KOPT-K1 (cell line): ENCODE results near the gene ADCY4.

ENCODE experiments used
- H3K27ac ChIP-seq: fragments of 200-600 bp; sonication (generic); 2 replicates; pipeline ENCODE4 v1.5.1; 2016; ENCODE audit warnings: antibody characterized with exemption, mild to moderate bottlenecking, low read depth, low read length; ENCODE audit not compliant: poor library complexity, severe bottlenecking
- H3K36me3 ChIP-seq: fragments of 200-600 bp; sonication (generic); 2 replicates; pipeline ENCODE4 v1.5.1; 2017; ENCODE audit warnings: antibody characterized with exemption, mild to moderate bottlenecking, low read length, moderate library complexity; ENCODE audit not compliant: insufficient read depth
- H3K9me3 ChIP-seq: fragments of 200-600 bp; sonication (generic); 2 replicates; pipeline ENCODE4 v1.5.1; 2017; ENCODE audit warnings: antibody characterized with exemption, low read length, mild to moderate bottlenecking; ENCODE audit not compliant: insufficient read depth, poor library complexity, severe bottlenecking

The ADCY4 gene

DNA sequence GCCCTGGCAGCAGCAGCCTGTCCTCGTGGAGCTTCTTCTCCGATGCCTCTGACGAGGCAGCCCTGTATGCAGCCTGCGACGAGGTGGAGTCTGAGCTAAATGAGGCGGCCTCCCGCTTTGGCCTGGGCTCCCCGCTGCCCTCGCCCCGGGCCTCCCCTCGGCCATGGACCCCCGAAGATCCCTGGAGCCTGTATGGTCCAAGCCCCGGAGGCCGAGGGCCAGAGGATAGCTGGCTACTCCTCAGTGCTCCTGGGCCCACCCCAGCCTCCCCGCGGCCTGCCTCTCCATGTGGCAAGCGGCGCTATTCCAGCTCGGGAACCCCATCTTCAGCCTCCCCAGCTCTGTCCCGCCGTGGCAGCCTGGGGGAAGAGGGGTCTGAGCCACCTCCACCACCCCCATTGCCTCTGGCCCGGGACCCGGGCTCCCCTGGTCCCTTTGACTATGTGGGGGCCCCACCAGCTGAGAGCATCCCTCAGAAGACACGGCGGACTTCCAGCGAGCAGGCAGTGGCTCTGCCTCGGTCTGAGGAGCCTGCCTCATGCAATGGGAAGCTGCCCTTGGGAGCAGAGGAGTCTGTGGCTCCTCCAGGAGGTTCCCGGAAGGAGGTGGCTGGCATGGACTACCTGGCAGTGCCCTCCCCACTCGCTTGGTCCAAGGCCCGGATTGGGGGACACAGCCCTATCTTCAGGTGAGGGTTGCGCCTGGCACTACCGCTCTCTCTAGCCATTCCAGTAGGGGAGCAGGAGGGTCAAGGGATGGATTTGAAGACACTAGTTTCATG lies 35.2 kb upstream of the ADCY4 start:
- Histone ChIP-seq H3K9me3 (no peaks in the 10 kb centered on the region), H3K27ac (no peak overlapping the region), H3K36me3 (no peaks in the 10 kb centered on the region)

GRCh38 chr14:24369463-24369862 lies 34.6 kb upstream of the ADCY4 start:
- no peaks in the 10 kb centered on the region for H3K9me3 ChIP-seq
- no peak overlapping the region for H3K27ac ChIP-seq
- H3K36me3 ChIP-seq = no peaks in the 10 kb centered on the region

DNA sequence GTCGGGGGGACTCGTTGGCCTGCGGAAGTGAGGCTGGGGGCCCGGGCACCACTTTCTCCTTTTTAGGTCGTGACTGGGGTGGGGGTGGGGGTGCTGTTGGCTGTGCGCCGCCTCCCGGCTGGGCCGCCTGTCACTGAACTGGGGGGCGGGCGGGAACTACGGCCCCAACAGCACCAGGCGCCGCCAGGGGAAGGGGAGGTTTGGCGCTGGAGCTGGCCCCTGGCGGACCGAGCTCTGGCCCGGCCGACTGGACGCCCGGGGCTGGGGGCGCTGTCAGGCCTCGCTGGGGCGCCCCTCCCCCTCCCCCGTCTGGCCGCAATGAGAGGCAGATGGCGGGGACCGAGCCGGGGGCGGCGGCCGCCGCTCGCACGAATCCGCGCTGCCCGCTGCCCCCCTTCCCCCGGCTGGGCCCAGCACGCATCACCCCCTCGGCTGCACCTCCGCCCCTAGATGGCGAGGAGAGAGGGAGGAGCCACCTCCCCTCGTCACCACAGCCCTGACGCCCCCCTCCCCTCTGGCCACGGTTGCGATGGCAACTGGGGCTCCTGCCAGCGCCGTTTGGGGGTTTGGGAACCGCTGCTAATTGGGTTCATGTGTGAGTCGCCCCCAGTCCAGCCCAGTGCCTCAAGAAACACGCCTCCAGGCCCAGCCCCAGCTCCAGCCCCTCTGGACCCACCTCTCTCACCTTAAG lies 33.8 kb upstream of the ADCY4 start:
- Histone ChIP-seq H3K9me3 (no peaks in the 10 kb centered on the region), H3K36me3 (no peaks in the 10 kb centered on the region), H3K27ac (no peak overlapping the region)

- no peak overlapping the region for H3K27ac ChIP-seq
- H3K9me3 ChIP-seq = no peaks in the 10 kb centered on the region
- no peaks in the 10 kb centered on the region for H3K36me3 ChIP-seq
Observed at GRCh38 chr14:24368212-24368561, 33.3 kb upstream of the ADCY4 start.

DNA sequence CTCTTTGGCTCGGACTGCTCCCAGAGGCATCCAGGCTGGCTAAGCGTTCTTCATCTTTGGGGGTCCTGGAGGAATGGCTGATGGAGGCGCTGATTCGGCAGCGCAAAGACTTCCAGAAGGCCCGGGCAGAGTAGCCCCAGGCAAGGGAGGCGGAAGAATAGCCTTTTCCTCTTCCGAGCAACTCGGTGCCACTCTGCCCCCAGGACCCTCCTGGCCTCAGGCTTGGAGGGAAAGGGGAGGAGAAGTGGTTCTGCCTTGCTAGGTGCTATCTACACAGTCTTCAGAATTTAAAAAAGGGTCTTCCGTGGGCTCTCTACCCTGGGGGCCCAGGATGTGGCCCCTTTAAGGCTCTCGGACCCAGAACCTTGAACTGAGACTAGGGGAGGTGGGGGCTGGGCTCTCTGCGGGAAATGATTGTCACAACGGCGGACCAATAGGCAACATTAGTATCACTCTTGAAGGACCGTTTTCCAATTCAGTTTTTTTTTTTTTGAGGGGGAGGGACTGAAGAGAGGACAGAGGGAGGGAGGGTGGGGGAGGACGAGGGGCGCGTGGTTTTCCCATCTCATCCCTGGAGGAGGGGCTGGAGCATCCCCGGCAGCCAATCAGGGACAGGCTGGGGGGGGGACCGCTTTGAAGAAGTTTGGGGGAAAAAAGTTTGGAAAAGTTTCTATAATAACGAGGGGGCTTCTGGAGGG lies 32.8 kb upstream of the ADCY4 start, which contains the start of gene NFATC4:
TSS of gene NFATC4 (plus strand) at position 671 of the 698 bp plus-strand sequence. CDS start 157 bp downstream, outside the sequence.
- H3K36me3 ChIP-seq = no peaks in the 10 kb centered on the region
- no peak within 1 kb of the TSS for H3K27ac ChIP-seq

GRCh38 chr14:24366721-24367513 lies 32.0 kb upstream of the ADCY4 start:
- Histone ChIP-seq H3K9me3 (no peaks in the 10 kb centered on the region), H3K36me3 (no peaks in the 10 kb centered on the region), H3K27ac (no peak overlapping the region)

More for the DNA sequence above, 32.8 kb upstream of the ADCY4 start, which contains the start of gene NFATC4:
- no peaks in the 10 kb centered on the region for H3K9me3 ChIP-seq

DNA sequence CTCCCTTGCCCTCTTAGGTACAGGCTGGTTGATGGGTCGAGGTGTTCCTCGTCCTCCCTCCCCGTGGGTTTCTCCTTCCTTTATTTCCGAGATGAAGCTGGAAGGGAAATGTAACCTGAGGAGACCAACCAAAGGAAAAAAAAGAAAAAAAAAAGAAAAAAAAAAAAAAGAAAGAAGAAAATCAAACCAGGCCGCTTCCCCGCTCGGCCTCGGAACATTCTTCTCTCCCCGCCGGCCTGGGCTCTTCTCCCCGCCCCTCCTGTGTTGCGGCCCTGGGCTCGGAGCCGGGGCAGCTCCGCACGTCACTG lies 31.5 kb upstream of the ADCY4 start:
- Histone ChIP-seq H3K27ac (no peak overlapping the region), H3K9me3 (no peaks in the 10 kb centered on the region), H3K36me3 (no peaks in the 10 kb centered on the region)

DNA sequence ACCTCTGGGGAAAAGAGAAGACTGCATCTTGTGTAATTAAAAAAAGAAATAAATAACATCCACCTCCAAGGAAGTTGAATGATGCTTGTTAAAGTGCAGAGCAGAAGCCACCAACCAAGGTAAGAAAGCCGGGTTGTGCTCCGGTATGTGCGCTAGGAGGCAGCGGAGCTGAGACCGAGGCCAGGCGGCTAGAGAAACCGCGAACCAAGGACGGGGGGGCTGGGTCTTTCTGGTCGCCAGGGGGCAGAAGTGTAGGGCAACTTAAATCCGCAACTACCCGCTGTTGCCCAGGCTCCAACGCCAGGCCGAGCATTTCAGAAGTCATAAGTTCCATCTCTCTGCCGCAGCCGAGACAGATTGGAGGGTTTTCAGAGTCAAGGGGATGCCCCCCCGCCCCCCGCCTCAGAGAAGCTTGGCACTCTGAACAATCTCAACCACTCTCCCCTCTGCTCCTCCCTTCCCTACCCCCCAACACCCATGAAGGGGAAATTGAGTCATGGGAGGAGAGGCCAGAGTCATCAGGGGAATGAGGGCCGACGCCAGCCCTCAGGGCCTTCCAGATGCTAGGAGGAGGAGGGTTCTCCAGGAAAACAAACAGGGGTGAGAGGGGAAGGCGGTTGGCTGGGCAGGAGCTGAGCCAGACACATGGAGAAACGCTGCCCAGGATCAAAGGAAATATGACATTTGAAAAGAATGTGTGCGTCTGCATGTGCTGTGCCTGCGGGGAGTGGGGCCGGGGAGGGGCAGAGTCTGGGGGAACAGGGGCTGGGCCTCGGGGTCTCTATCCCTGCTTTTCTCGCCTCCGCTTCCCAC lies 30.9 kb upstream of the ADCY4 start:
- Histone ChIP-seq H3K36me3 (no peaks in the 10 kb centered on the region), H3K27ac (no peak overlapping the region), H3K9me3 (no peaks in the 10 kb centered on the region)

GRCh38 chr14:24364841-24365240 lies 30.0 kb upstream of the ADCY4 start:
- Histone ChIP-seq H3K27ac (no peak overlapping the region), H3K9me3 (peaks cover 6% of the 10 kb centered on the region), H3K36me3 (no peaks in the 10 kb centered on the region)

GRCh38 chr14:24363401-24363800 lies 28.5 kb upstream of the ADCY4 start:
- H3K9me3 ChIP-seq = peaks cover 11% of the 10 kb centered on the region
- H3K27ac ChIP-seq = no peak overlapping the region
- no peaks in the 10 kb centered on the region for H3K36me3 ChIP-seq

DNA sequence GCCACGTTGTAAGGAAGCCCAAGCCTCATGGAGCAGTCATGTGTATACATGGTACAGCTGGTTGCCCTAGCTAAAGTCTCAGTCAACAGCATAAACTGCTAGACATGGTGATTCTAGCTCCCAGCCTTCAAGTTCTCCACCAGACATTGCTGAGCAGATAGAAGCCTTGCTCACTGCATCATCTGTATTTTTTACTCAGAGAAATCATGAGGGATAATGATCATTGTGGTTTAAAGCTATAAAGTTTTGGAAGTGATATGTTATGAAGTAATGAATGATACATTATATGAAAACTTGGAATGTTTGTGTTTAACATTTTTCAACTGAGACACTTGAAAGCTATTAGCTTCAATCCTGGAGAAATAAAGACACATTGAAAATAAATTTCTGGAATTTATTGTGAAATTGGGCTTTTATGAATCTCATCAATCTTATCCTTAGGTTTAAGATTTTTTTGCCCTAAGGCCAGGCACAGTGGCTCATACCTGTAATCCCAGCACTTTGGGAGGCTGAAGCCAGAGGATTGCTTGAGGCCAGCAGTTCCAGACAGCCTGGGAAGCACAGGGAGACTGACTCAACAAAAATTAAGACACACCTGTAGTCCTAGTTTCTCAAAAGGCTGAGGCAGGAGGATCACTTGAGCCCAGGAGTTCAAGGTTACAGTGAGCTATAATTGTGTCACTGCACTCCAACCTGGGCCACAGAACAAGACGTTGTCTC lies 27.5 kb upstream of the ADCY4 start:
- Histone ChIP-seq H3K36me3 (no peaks in the 10 kb centered on the region), H3K9me3 (peaks cover 11% of the 10 kb centered on the region), H3K27ac (no peak overlapping the region)

DNA sequence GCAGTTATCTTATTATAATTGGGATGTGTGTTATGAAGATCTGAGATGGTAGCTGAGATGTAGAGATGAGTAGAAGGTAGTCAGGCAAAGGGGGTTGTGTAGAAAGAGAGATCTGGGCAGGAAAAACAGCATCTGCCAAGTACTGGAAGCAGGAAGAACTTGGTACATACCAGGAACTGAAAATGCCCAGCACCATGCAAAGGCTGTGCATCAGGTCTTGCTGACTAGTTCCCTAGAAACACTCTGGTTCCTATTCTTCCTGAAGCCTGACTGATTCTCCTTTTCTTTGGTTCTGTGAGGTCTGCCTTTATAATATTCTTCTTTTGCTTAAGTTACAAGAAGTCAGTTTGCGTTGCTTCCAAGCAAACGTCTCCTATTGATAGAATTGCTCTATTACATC lies 26.5 kb upstream of the ADCY4 start:
- Histone ChIP-seq H3K27ac (no peak overlapping the region), H3K36me3 (no peaks in the 10 kb centered on the region), H3K9me3 (peaks cover 11% of the 10 kb centered on the region)

GRCh38 chr14:24360281-24360680 lies 25.4 kb upstream of the ADCY4 start:
- Histone ChIP-seq H3K27ac (no peak overlapping the region), H3K36me3 (no peaks in the 10 kb centered on the region), H3K9me3 (peaks cover 11% of the 10 kb centered on the region)

- H3K27ac ChIP-seq = no peak overlapping the region
- H3K36me3 ChIP-seq = no peaks in the 10 kb centered on the region
- H3K9me3 ChIP-seq = peaks cover 11% of the 10 kb centered on the region
Observed at GRCh38 chr14:24356208-24356607, 21.3 kb upstream of the ADCY4 start.
